ENCODE measurements around the gene MYPN. TPM values are rescaled to one million over a fixed set of nuclear protein-coding genes. Genes with fewer than 3 reads are reported as not detected.
"Not testable (repeated sequence)": the region's sequence is repeated elsewhere in the genome, so short reads cannot be mapped to it uniquely, and the experiment has no call there.

The MYPN gene
- not detected for total RNA-seq

- intact Hi-C loops (cut with micrococcal nuclease): no loop called here
- H3K36me3 Mint-ChIP-seq (ENCODE audit: low read depth): no peaks in the 10 kb centered on the region
- no peaks in the 10 kb centered on the region for H3K4me1 Mint-ChIP-seq (ENCODE audit: low read depth)
- no peak for DNase-seq
- CTCF ChIA-PET: interaction anchor here (0.8 to 2.0 kb wide), 2 partner anchors 47 to 192 kb away, joined by 3 to 7 read pairs; no protein-coding TSS in a partner anchor
- no peak within 1 kb of the TSS for H3K4me3 Mint-ChIP-seq
- no peaks in the 10 kb centered on the region for H3K9me3 Mint-ChIP-seq
- H3K27me3 Mint-ChIP-seq (ENCODE audit: low read depth): peaks cover 3% of the 10 kb centered on the region
- no peak within 1 kb of the TSS for H3K27ac Mint-ChIP-seq
Measured at GRCh38 chr10:68109331-68109730, at the start of gene MYPN. MYPN (plus strand) TSS chr10:68109488; CDS start chr10:68121439, 11,951 bp downstream.

GRCh38 chr10:68067029-68067428 is 42.3 kb upstream of the MYPN start:
- intact Hi-C loops (cut with micrococcal nuclease): no loop called here
- CTCF ChIA-PET: interaction anchor here (1.2 kb wide), 1 partner anchor 9 kb away, joined by 4 read pairs; no protein-coding TSS in a partner anchor
- no peak overlapping the region for H3K27ac Mint-ChIP-seq

GRCh38 chr10:68067508-68067907 is 41.8 kb upstream of the MYPN start:
- no peak overlapping the region for H3K27ac Mint-ChIP-seq
- H3K4me1 Mint-ChIP-seq (ENCODE audit: low read depth): peaks cover 39% of the 10 kb centered on the region
- DNase-seq: no peak
- H3K36me3 Mint-ChIP-seq (ENCODE audit: low read depth): peaks cover 13% of the 10 kb centered on the region
- intact Hi-C loops (cut with micrococcal nuclease): no loop called here
- CTCF ChIA-PET: interaction anchor here (1.2 kb wide), 1 partner anchor 10 kb away, joined by 4 read pairs; no protein-coding TSS in a partner anchor
- H3K4me3 Mint-ChIP-seq: no peak overlapping the region
- no peaks in the 10 kb centered on the region for H3K9me3 Mint-ChIP-seq
- H3K27me3 Mint-ChIP-seq (ENCODE audit: low read depth): no peaks in the 10 kb centered on the region

More at GRCh38 chr10:68067029-68067428, 42.3 kb upstream of the MYPN start:
- no peaks in the 10 kb centered on the region for H3K9me3 Mint-ChIP-seq
- peaks cover 38% of the 10 kb centered on the region for H3K4me1 Mint-ChIP-seq (ENCODE audit: low read depth)
- peaks cover 13% of the 10 kb centered on the region for H3K36me3 Mint-ChIP-seq (ENCODE audit: low read depth)
- no peak overlapping the region for H3K4me3 Mint-ChIP-seq
- no peaks in the 10 kb centered on the region for H3K27me3 Mint-ChIP-seq (ENCODE audit: low read depth)
- DNase-seq: no peak

- no peaks in the 10 kb centered on the region for H3K9me3 Mint-ChIP-seq
Measured at GRCh38 chr10:68073631-68074030, 35.7 kb upstream of the MYPN start.

GRCh38 chr10:68074031-68074774 is 35.1 kb upstream of the MYPN start:
- CTCF ChIA-PET: no interaction called here
- Mint-ChIP-seq H3K36me3 (ENCODE audit: low read depth) (peaks cover 7% of the 10 kb centered on the region), H3K4me1 (ENCODE audit: low read depth) (peaks cover 40% of the 10 kb centered on the region), H3K9me3 (no peaks in the 10 kb centered on the region), H3K27ac (peak overlapping the region; percentile 91), H3K27me3 (ENCODE audit: low read depth) (no peaks in the 10 kb centered on the region), H3K4me3 (peak overlapping the region; percentile 97)
- intact Hi-C loops (cut with micrococcal nuclease): loop anchor here (1.0 to 2.0 kb wide), 2 partner anchors 31 to 827 kb away; partner anchors contain the start of gene DDX50
- DNase-seq: no peak

More at GRCh38 chr10:68073631-68074030, 35.7 kb upstream of the MYPN start:
- DNase-seq: no peak
- Mint-ChIP-seq H3K36me3 (ENCODE audit: low read depth) (peaks cover 7% of the 10 kb centered on the region), H3K4me3 (peak overlapping the region; percentile 97), H3K27ac (peak overlapping the region; percentile 91), H3K27me3 (ENCODE audit: low read depth) (no peaks in the 10 kb centered on the region), H3K4me1 (ENCODE audit: low read depth) (peaks cover 41% of the 10 kb centered on the region)
- intact Hi-C loops (cut with micrococcal nuclease): loop anchor here (1.0 to 2.0 kb wide), 2 partner anchors 30 to 827 kb away; partner anchors contain the start of gene DDX50
- CTCF ChIA-PET: no interaction called here

- H3K36me3 Mint-ChIP-seq (ENCODE audit: low read depth): peaks cover 7% of the 10 kb centered on the region
- peak; percentile 92 for DNase-seq
- H3K27ac Mint-ChIP-seq: peak within 1 kb of the TSS; percentile 91
- peaks cover 33% of the 10 kb centered on the region for H3K4me1 Mint-ChIP-seq (ENCODE audit: low read depth)
- CTCF ChIA-PET: interaction anchor here (0.6 kb wide), 1 partner anchor 171 kb away, joined by 6 read pairs; no protein-coding TSS in a partner anchor
- intact Hi-C loops (cut with micrococcal nuclease): loop anchor here (1.0 to 5.0 kb wide), 8 partner anchors 32 to 826 kb away; partner anchors contain the start of genes CCAR1, DDX50, SIRT1 and SLC25A16
- H3K4me3 Mint-ChIP-seq: peak within 1 kb of the TSS; percentile 97
- no peaks in the 10 kb centered on the region for H3K27me3 Mint-ChIP-seq (ENCODE audit: low read depth)
- H3K9me3 Mint-ChIP-seq: no peaks in the 10 kb centered on the region
Measured at GRCh38 chr10:68074775-68075549, 34.3 kb upstream of the MYPN start, which contains the start of gene HERC4. HERC4 (minus strand) TSS chr10:68075283; CDS start chr10:68073108, 2,175 bp downstream.

GRCh38 chr10:68075550-68076004 is 33.7 kb upstream of the MYPN start:
- Mint-ChIP-seq H3K4me1 (ENCODE audit: low read depth) (peaks cover 32% of the 10 kb centered on the region), H3K9me3 (no peaks in the 10 kb centered on the region), H3K4me3 (peak overlapping the region; percentile 97), H3K27me3 (ENCODE audit: low read depth) (no peaks in the 10 kb centered on the region), H3K36me3 (ENCODE audit: low read depth) (peaks cover 6% of the 10 kb centered on the region), H3K27ac (peak overlapping the region; percentile 87)
- CTCF ChIA-PET: interaction anchor here (0.6 kb wide), 2 partner anchors 171 to 258 kb away, joined by 3 to 6 read pairs; no protein-coding TSS in a partner anchor
- no peak for DNase-seq
- intact Hi-C loops (cut with micrococcal nuclease): loop anchor here (1.0 to 5.0 kb wide), 7 partner anchors 191 to 825 kb away; partner anchors contain the start of genes CCAR1, DDX50, SIRT1 and SLC25A16

- intact Hi-C loops (cut with micrococcal nuclease): loop anchor here (5.0 kb wide), 1 partner anchor 646 kb away; the partner anchor contains the start of gene CCAR1
- CTCF ChIA-PET: interaction anchor here (0.6 to 1.2 kb wide), 2 partner anchors 221 to 257 kb away, joined by 3 read pairs; no protein-coding TSS in a partner anchor
- H3K9me3 Mint-ChIP-seq: not testable (repeated sequence)
Measured at GRCh38 chr10:68076081-68076480, 33.2 kb upstream of the MYPN start.

GRCh38 chr10:68077026-68077425 is 32.3 kb upstream of the MYPN start:
- Mint-ChIP-seq H3K9me3 (no peaks in the 10 kb centered on the region), H3K4me1 (ENCODE audit: low read depth) (peaks cover 18% of the 10 kb centered on the region), H3K27ac (no peak overlapping the region), H3K4me3 (no peak overlapping the region), H3K27me3 (ENCODE audit: low read depth) (peaks cover 2% of the 10 kb centered on the region), H3K36me3 (ENCODE audit: low read depth) (no peaks in the 10 kb centered on the region)
- no peak for DNase-seq
- CTCF ChIA-PET: interaction anchor here (1.2 kb wide), 1 partner anchor 222 kb away, joined by 3 read pairs; no protein-coding TSS in a partner anchor
- intact Hi-C loops (cut with micrococcal nuclease): loop anchor here (5.0 kb wide), 1 partner anchor 645 kb away; the partner anchor contains the start of gene CCAR1

More at GRCh38 chr10:68076081-68076480, 33.2 kb upstream of the MYPN start:
- not testable (repeated sequence) for H3K4me3 Mint-ChIP-seq; H3K36me3 Mint-ChIP-seq (ENCODE audit: low read depth); DNase-seq; H3K27ac Mint-ChIP-seq; H3K27me3 Mint-ChIP-seq (ENCODE audit: low read depth)
- peaks cover 27% of the 10 kb centered on the region for H3K4me1 Mint-ChIP-seq (ENCODE audit: low read depth)

GRCh38 chr10:68079434-68079833 is 29.9 kb upstream of the MYPN start:
- CTCF ChIA-PET: no interaction called here

GRCh38 chr10:68080853-68081431 is 28.3 kb upstream of the MYPN start:
- H3K36me3 Mint-ChIP-seq (ENCODE audit: low read depth): no peaks in the 10 kb centered on the region
- H3K4me1 Mint-ChIP-seq (ENCODE audit: low read depth): no peaks in the 10 kb centered on the region
- DNase-seq: no peak
- no peak overlapping the region for H3K27ac Mint-ChIP-seq
- intact Hi-C loops (cut with micrococcal nuclease): no loop called here
- no peak overlapping the region for H3K4me3 Mint-ChIP-seq
- H3K27me3 Mint-ChIP-seq (ENCODE audit: low read depth): peaks cover 5% of the 10 kb centered on the region
- H3K9me3 Mint-ChIP-seq: no peaks in the 10 kb centered on the region
- CTCF ChIA-PET: no interaction called here

More at GRCh38 chr10:68079434-68079833, 29.9 kb upstream of the MYPN start:
- no peak for DNase-seq
- no peak overlapping the region for H3K27ac Mint-ChIP-seq
- H3K4me3 Mint-ChIP-seq: no peak overlapping the region
- peaks cover 5% of the 10 kb centered on the region for H3K4me1 Mint-ChIP-seq (ENCODE audit: low read depth)
- H3K27me3 Mint-ChIP-seq (ENCODE audit: low read depth): peaks cover 5% of the 10 kb centered on the region
- H3K9me3 Mint-ChIP-seq: no peaks in the 10 kb centered on the region
- no peaks in the 10 kb centered on the region for H3K36me3 Mint-ChIP-seq (ENCODE audit: low read depth)
- intact Hi-C loops (cut with micrococcal nuclease): loop anchor here (5.0 kb wide), 1 partner anchor 643 kb away; the partner anchor contains the start of gene CCAR1

All from activated naive CD4-positive, alpha-beta T cell treated with anti-CD3 and anti-CD28 coated beads for 36 hours (primary cell).